Astrocyte (in vitro differentiated cells and primary cell): ENCODE data around the gene AK5. TPM values are rescaled to one million over a fixed set of nuclear protein-coding genes. Genes with fewer than 3 reads are reported as not detected.

Experiments used
- DNase-seq: peaks from one replicate; pipeline ENCODE4 v3.0.0-alpha.2; 2010; ENCODE audit warnings: low read depth
- FAIRE-seq: peaks from 2 replicates; lab custom pipeline; 2011; peaks lifted over from hg19 to GRCh38; lab: Jason Lieb, UNC
- H2AFZ ChIP-seq: 2 replicates; pipeline ENCODE4 v1.6.0; 2012; ENCODE audit warnings: low read depth, low read length, inconsistent platforms
- H3K27ac ChIP-seq: 2 replicates; pipeline ENCODE4 v1.5.1; 2011; ENCODE audit warnings: low read depth, low read length, inconsistent platforms
- H3K27me3 ChIP-seq: 2 replicates; pipeline ENCODE4 v1.6.0; 2011; ENCODE audit warnings: low read length, inconsistent platforms; ENCODE audit not compliant: insufficient read depth
- H3K36me3 ChIP-seq: 2 replicates; pipeline ENCODE4 v1.5.1; 2011; ENCODE audit warnings: low read length, inconsistent platforms; ENCODE audit not compliant: insufficient read depth
- H3K4me1 ChIP-seq: 2 replicates; pipeline ENCODE4 v1.5.1; 2011; ENCODE audit warnings: low read length, inconsistent platforms; ENCODE audit not compliant: insufficient read depth
- H3K4me2 ChIP-seq: 2 replicates; pipeline ENCODE4 v1.6.0; 2012; ENCODE audit warnings: low read length, inconsistent platforms
- H3K4me3 ChIP-seq: 2 replicates; pipeline ENCODE4 v1.5.1; 2011; ENCODE audit warnings: low read depth, mild to moderate bottlenecking, low read length, inconsistent platforms; ENCODE audit not compliant: insufficient read depth
- H3K79me2 ChIP-seq: 2 replicates; pipeline ENCODE4 v1.6.0; 2012; ENCODE audit warnings: mild to moderate bottlenecking, low read length, inconsistent platforms; ENCODE audit not compliant: insufficient read depth
- H3K9ac ChIP-seq: 2 replicates; pipeline ENCODE4 v1.6.0; 2012; ENCODE audit warnings: mild to moderate bottlenecking, low read length, inconsistent platforms
- H3K9me3 ChIP-seq: 2 replicates; pipeline ENCODE4 v1.5.1; 2012; ENCODE audit warnings: low read depth, mild to moderate bottlenecking, low read length, inconsistent platforms; ENCODE audit not compliant: insufficient read depth
- H4K20me1 ChIP-seq: 2 replicates; pipeline ENCODE4 v1.6.0; 2012; ENCODE audit warnings: low read length, inconsistent platforms; ENCODE audit not compliant: insufficient read depth
- H3K27ac Mint-ChIP-seq: one replicate; pipeline ENCODE4 v1.8.0; 2021; ENCODE audit warnings: mild to moderate bottlenecking, mixed read lengths; ENCODE audit not compliant: unreplicated experiment
- H3K27me3 Mint-ChIP-seq: one replicate; pipeline ENCODE4 v1.8.0; 2021; ENCODE audit warnings: low read depth, mixed read lengths; ENCODE audit not compliant: unreplicated experiment
- H3K36me3 Mint-ChIP-seq: one replicate; pipeline ENCODE4 v1.8.0; 2021; ENCODE audit warnings: low read depth, mixed read lengths; ENCODE audit not compliant: unreplicated experiment
- H3K4me1 Mint-ChIP-seq: one replicate; pipeline ENCODE4 v1.8.0; 2021; ENCODE audit warnings: low read depth, mixed read lengths; ENCODE audit not compliant: unreplicated experiment
- H3K4me3 Mint-ChIP-seq: one replicate; pipeline ENCODE4 v1.8.0; 2021; ENCODE audit warnings: mild to moderate bottlenecking, moderate library complexity, mixed read lengths; ENCODE audit not compliant: unreplicated experiment
- H3K9me3 Mint-ChIP-seq: one replicate; pipeline ENCODE4 v1.8.0; 2021; ENCODE audit warnings: mild to moderate bottlenecking, mixed read lengths; ENCODE audit not compliant: unreplicated experiment
- CTCF ChIP-seq: IDR thresholded peaks from 2 replicates; pipeline ENCODE4 v1.5.1; 2011; ENCODE audit warnings: low read depth, mild to moderate bottlenecking, inconsistent platforms, low read length, moderate library complexity; ENCODE audit not compliant: insufficient read depth
- EZH2 ChIP-seq: IDR thresholded peaks from 2 replicates; pipeline ENCODE4 v1.6.1; 2012; ENCODE audit warnings: mild to moderate bottlenecking, low read length, inconsistent platforms; ENCODE audit not compliant: insufficient read depth
- total RNA-seq: library from RNA; stranded (reverse); gene quantifications from 2 replicates; pipeline ENCODE4 v1.2.1, GENCODE V29; 2021

Gene AK5
- total RNA-seq, 1 donor from 2014 or later, result 4.4 TPM

GRCh38 chr1:77356136-77356535 is 74.3 kb downstream of the AK5 start:
- H3K79me2 ChIP-seq, result no peaks in the 10 kb centered on the region
- H3K36me3 ChIP-seq, result no peaks in the 10 kb centered on the region
- no peak overlapping the region for H3K4me3 ChIP-seq
- Mint-ChIP-seq H3K27ac (no peak overlapping the region), H3K9me3 (no peaks in the 10 kb centered on the region), H3K36me3 (no peaks in the 10 kb centered on the region), H3K4me3 (no peak overlapping the region), H3K4me1 (no peaks in the 10 kb centered on the region), H3K27me3 (no peaks in the 10 kb centered on the region)
- DNase-seq (no peak), FAIRE-seq (no peak)
- H4K20me1 ChIP-seq, result no peaks in the 10 kb centered on the region
- H3K4me1 ChIP-seq, result no peaks in the 10 kb centered on the region
- H3K9me3 ChIP-seq, result no peaks in the 10 kb centered on the region
- no peaks in the 10 kb centered on the region for H3K27me3 ChIP-seq
- H3K9ac ChIP-seq, result no peak overlapping the region
- no peak for TF ChIP-seq CTCF
- no peak for TF ChIP-seq EZH2
- H2AFZ ChIP-seq, result no peak overlapping the region
- H3K27ac ChIP-seq, result no peak overlapping the region
- H3K4me2 ChIP-seq, result no peak overlapping the region

GRCh38 chr1:77360256-77360655 is 78.4 kb downstream of the AK5 start:
- Histone ChIP-seq H3K79me2 (no peaks in the 10 kb centered on the region), H3K9me3 (no peaks in the 10 kb centered on the region), H3K27ac (no peak overlapping the region), H3K4me3 (no peak overlapping the region), H3K9ac (no peak overlapping the region), H3K36me3 (no peaks in the 10 kb centered on the region), H2AFZ (no peak overlapping the region), H3K4me1 (no peaks in the 10 kb centered on the region), H4K20me1 (no peaks in the 10 kb centered on the region), H3K27me3 (no peaks in the 10 kb centered on the region), H3K4me2 (no peak overlapping the region)
- H3K27ac Mint-ChIP-seq, result no peak overlapping the region
- DNase-seq (no peak), FAIRE-seq (no peak)
- H3K4me3 Mint-ChIP-seq, result no peak overlapping the region
- no peaks in the 10 kb centered on the region for H3K27me3 Mint-ChIP-seq
- TF ChIP-seq CTCF, result no peak
- TF ChIP-seq EZH2, result no peak
- H3K36me3 Mint-ChIP-seq, result no peaks in the 10 kb centered on the region
- H3K9me3 Mint-ChIP-seq, result no peaks in the 10 kb centered on the region
- no peaks in the 10 kb centered on the region for H3K4me1 Mint-ChIP-seq

- no peaks in the 10 kb centered on the region for H3K9me3 ChIP-seq
- Mint-ChIP-seq H3K4me1 (no peaks in the 10 kb centered on the region), H3K4me3 (no peak overlapping the region), H3K27me3 (no peaks in the 10 kb centered on the region), H3K36me3 (no peaks in the 10 kb centered on the region), H3K27ac (no peak overlapping the region), H3K9me3 (no peaks in the 10 kb centered on the region)
- H3K4me1 ChIP-seq, result no peaks in the 10 kb centered on the region
- FAIRE-seq (no peak), DNase-seq (no peak)
- H3K79me2 ChIP-seq, result no peaks in the 10 kb centered on the region
- no peak overlapping the region for H2AFZ ChIP-seq
- no peaks in the 10 kb centered on the region for H4K20me1 ChIP-seq
- H3K9ac ChIP-seq, result no peak overlapping the region
- H3K27ac ChIP-seq, result no peak overlapping the region
- H3K36me3 ChIP-seq, result no peaks in the 10 kb centered on the region
- H3K27me3 ChIP-seq, result no peaks in the 10 kb centered on the region
- TF ChIP-seq EZH2, result no peak
- no peak for TF ChIP-seq CTCF
- no peak overlapping the region for H3K4me3 ChIP-seq
- no peak overlapping the region for H3K4me2 ChIP-seq
Measured at GRCh38 chr1:77361621-77362020, 79.8 kb downstream of the AK5 start.
